Measurements from ENCODE around the gene KIAA1671. TPM values are rescaled to one million over a fixed set of nuclear protein-coding genes. Genes with fewer than 3 reads are reported as not detected.

The KIAA1671 gene
- total and polyA plus RNA-seq, 9 of the 15 experiments (the other 6 are each of a cell fraction or from before 2014, with no cell fraction given): under 0.01 to 0.11 (median 0.02) TPM; not detected in 5

DNA sequence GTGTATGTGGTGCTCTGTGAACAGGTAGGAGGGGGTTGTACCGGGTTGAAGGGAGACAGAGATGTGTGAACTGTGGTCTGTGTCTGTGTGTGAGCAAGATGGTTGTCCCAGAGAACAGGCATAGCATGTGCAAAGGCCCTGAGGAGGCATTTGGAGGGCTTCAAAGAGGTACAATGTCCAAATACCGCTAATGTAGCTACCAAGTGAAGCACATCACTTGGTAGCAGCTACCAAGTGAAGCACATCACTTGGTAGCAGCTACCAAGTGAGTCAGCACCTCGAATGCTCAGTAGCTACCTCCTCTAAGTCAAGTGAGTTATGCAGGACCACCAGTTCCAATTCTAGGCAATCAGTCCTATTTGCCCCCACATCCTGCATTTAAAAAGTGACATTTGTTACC lies 72.4 kb downstream of the KIAA1671 start (continued):
- TF ChIP-seq TFE3 (CRISPR knock-in tag; IDR thresholded peaks at IDR 0.05): no peak
- no peak for TF ChIP-seq RERE (CRISPR knock-in tag; IDR thresholded peaks at IDR 0.05; ENCODE audit: borderline replicate concordance)
- no peak for TF ChIP-seq BCOR (IDR thresholded peaks at IDR 0.05)
- no peak for TF ChIP-seq SRF (CRISPR knock-in tag; IDR thresholded peaks at IDR 0.05)
